GM19463 (cell line): ENCODE results near the gene FZD2.

Experiments
- ATAC-seq: cut with Tn5 transposase; IDR thresholded peaks from one replicate; pipeline ENCODE4 v1.9.1; 2021; ENCODE audit warnings: mild to moderate bottlenecking, moderate library complexity; ENCODE audit not compliant: unreplicated experiment

Gene FZD2

DNA sequence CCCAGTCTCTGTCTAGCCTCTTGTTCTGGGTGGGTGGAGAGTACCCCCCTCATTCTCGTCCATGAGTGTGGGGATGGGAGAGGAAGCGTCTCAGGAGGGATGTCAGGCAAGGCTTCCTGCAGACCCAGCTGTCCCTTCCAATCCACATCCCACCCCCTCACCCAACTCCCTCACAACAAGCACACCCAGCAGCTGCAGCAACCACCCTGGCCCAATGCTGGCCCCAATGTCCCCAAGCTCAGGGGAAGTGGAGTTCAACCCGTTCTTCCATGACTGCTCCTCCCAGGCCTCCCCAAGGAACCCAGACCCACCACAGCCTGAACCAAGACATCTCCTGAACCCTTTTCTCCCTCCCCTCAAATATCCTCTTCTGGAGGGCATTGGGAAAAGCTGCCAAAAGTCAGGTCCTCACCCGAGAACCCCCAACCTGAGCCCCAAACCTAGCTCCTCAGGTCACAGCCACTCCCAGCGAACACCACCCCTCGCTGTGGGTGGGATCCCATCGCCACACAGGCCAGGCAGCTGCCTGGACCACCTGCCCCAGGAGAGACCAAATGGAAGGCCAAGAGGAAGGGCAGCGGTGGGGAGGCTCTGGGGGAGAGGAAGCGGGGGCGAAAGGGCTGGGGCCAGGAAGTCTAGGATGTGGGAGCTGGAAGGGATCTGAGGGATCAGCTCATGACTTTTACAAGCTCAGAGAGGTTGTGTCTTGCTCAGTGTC is 47.6 kb downstream of the FZD2 start:
- ATAC-seq, result no peak

- no peak for ATAC-seq
These were observed 49.4 kb downstream of the FZD2 start for GRCh38 chr17:44606658-44607057.

GRCh38 chr17:44607836-44608690 is 50.8 kb downstream of the FZD2 start:
- no peak for ATAC-seq

DNA sequence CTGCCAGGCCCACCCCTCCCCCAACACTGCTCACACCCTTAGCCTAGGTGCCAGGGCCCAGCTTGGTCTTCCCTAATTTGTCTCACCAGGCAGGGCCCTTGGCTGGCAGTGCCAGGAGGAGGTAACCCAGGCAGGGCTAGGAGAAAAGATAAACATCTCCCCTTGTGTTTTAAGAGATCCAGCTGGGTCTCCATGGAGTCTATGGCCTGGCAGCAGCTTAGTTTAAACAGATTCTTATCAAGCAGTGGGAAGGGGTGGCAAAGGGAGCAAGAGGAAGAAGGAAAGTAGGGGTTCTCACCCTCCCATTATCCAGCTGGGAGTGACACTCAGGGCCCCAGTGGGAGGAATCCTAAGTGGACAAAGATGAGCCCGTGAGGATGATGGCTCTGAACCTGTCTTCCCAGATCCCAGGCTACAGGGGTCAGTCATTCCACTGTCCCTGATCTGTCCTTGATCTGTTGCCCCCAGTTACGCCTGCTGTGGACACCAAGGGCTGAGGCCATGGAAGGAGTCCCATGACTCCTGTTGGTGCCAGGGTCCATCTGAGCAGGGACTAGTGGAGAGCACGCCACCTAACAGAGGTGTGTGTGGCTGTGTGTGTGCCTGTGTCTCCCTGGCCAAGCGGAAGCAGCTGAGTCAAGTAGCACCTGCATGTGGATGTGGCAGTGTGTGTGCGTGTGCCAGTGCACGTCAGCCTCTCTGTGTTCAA is 51.6 kb downstream of the FZD2 start:
- ATAC-seq, result no peak

GRCh38 chr17:44610331-44610730 is 53.0 kb downstream of the FZD2 start:
- ATAC-seq, result no peak
